Smooth muscle cell (in vitro differentiated cells): ENCODE results near the gene IAH1. TPM values are rescaled to one million over a fixed set of nuclear protein-coding genes. Genes with fewer than 3 reads are reported as not detected.

Experiments
- polyA plus RNA-seq: library from polyadenylated mRNA; unstranded; fragments of >200 nt; fragmentation: Nextera tagmentation; extraction: Ambion mirVana; gene quantifications from 2 replicates; pipeline ENCODE4 v1.2.1, GENCODE V29; 2016
- total RNA-seq: library from RNA; depleted of rRNA; stranded (reverse); fragments of >200 nt; gene quantifications from 2 replicates; pipeline ENCODE4 v1.2.3, GENCODE V29; 2014

Gene IAH1
- total and polyA plus RNA-seq, 2 experiments from 2014 or later = 40.8 to 73.7 TPM

Other genes with a start within 250 kb of the IAH1 start
- 40.2 and 53.9 TPM in 2 replicates for gene ITGB1BP1, start 51.0 kb upstream of the IAH1 start, total RNA-seq
- gene ITGB1BP1, start 51.0 kb upstream of the IAH1 start, polyA plus RNA-seq = 138 and 142 TPM in 2 replicates
- gene CPSF3, start 50.9 kb upstream of the IAH1 start, total RNA-seq = 42.7 and 52.6 TPM in 2 replicates
- 30.1 and 30.3 TPM in 2 replicates for gene CPSF3, start 50.9 kb upstream of the IAH1 start, polyA plus RNA-seq
- 18.3 and 21.4 TPM in 2 replicates for gene ADAM17, start 81.3 kb downstream of the IAH1 start, total RNA-seq
- 8.9 and 17.6 TPM in 2 replicates for gene ADAM17, start 81.3 kb downstream of the IAH1 start, polyA plus RNA-seq
- 376 and 417 TPM in 2 replicates for gene YWHAQ, start 156.4 kb downstream of the IAH1 start, total RNA-seq
- 300 and 324 TPM in 2 replicates for gene YWHAQ, start 156.4 kb downstream of the IAH1 start, polyA plus RNA-seq